HG02870 (cell line): ENCODE data around the gene KLHL8.

Source experiments
- ATAC-seq: cut with Tn5 transposase; IDR thresholded peaks from one replicate; pipeline ENCODE4 v1.9.1; 2021; ENCODE audit warnings: mild to moderate bottlenecking, moderate library complexity; ENCODE audit not compliant: unreplicated experiment

The KLHL8 gene

GRCh38 chr4:87220094-87220822, at the start of gene KLHL8:
Gene KLHL8, minus strand, starts transcription at chr4:87220618. Its CDS starts 25,079 bp downstream, at chr4:87195539.
- peak; percentile 85 for ATAC-seq

- no peak for ATAC-seq
These were observed 49.7 kb upstream of the KLHL8 start for GRCh38 chr4:87270144-87270543.

- ATAC-seq: no peak
These were observed 48.0 kb upstream of the KLHL8 start for GRCh38 chr4:87268411-87268810.

- ATAC-seq: no peak
These were observed 46.6 kb upstream of the KLHL8 start for GRCh38 chr4:87266986-87267385.

GRCh38 chr4:87262886-87263285, 42.5 kb upstream of the KLHL8 start:
- ATAC-seq: no peak

GRCh38 chr4:87260477-87260876, 40.1 kb upstream of the KLHL8 start:
- no peak for ATAC-seq

GRCh38 chr4:87258677-87259076, 38.3 kb upstream of the KLHL8 start:
- ATAC-seq: no peak

GRCh38 chr4:87257523-87257922, 37.1 kb upstream of the KLHL8 start:
- no peak for ATAC-seq

GRCh38 chr4:87255755-87256154, 35.3 kb upstream of the KLHL8 start:
- no peak for ATAC-seq

- no peak for ATAC-seq
These were observed 30.7 kb upstream of the KLHL8 start for GRCh38 chr4:87251106-87251505.

- no peak for ATAC-seq
These were observed 29.9 kb upstream of the KLHL8 start for GRCh38 chr4:87250294-87250693.

- ATAC-seq: no peak
These were observed 29.1 kb upstream of the KLHL8 start for GRCh38 chr4:87249332-87250019.

GRCh38 chr4:87243426-87244053, 23.1 kb upstream of the KLHL8 start:
- ATAC-seq: no peak

GRCh38 chr4:87241336-87241735, 20.9 kb upstream of the KLHL8 start:
- no peak for ATAC-seq

- ATAC-seq: no peak
These were observed 19.9 kb upstream of the KLHL8 start for GRCh38 chr4:87240341-87240740.

GRCh38 chr4:87239821-87240220, 19.4 kb upstream of the KLHL8 start:
- ATAC-seq: no peak

- no peak for ATAC-seq
These were observed 18.8 kb upstream of the KLHL8 start for GRCh38 chr4:87239194-87239593.

- ATAC-seq: no peak
These were observed 16.4 kb upstream of the KLHL8 start for GRCh38 chr4:87236861-87237260.

GRCh38 chr4:87235020-87235671, 14.7 kb upstream of the KLHL8 start:
- no peak for ATAC-seq

- no peak for ATAC-seq
These were observed 11.8 kb upstream of the KLHL8 start for GRCh38 chr4:87232216-87232615.

GRCh38 chr4:87230806-87231205, 10.4 kb upstream of the KLHL8 start:
- no peak for ATAC-seq

GRCh38 chr4:87229979-87230378, 9.6 kb upstream of the KLHL8 start:
- no peak for ATAC-seq
